Hepatocyte (in vitro differentiated cells): ENCODE measurements around the gene MBD5.

Experiments
- EZH2 ChIP-seq: fragments of 200-600 bp; sonication (generic); IDR thresholded peaks from 2 replicates; pipeline ENCODE4 v1.6.1; 2016; ENCODE audit warnings: antibody characterized with exemption, mild to moderate bottlenecking, borderline replicate concordance
- TF ChIP-seq, protein P1 (sequence below): fragments of 200-600 bp; sonication (generic); IDR thresholded peaks from 2 replicates; pipeline ENCODE4 v1.5.1; 2016; ENCODE audit warnings: antibody characterized with exemption, mild to moderate bottlenecking; ENCODE audit not compliant: poor library complexity

DNA sequence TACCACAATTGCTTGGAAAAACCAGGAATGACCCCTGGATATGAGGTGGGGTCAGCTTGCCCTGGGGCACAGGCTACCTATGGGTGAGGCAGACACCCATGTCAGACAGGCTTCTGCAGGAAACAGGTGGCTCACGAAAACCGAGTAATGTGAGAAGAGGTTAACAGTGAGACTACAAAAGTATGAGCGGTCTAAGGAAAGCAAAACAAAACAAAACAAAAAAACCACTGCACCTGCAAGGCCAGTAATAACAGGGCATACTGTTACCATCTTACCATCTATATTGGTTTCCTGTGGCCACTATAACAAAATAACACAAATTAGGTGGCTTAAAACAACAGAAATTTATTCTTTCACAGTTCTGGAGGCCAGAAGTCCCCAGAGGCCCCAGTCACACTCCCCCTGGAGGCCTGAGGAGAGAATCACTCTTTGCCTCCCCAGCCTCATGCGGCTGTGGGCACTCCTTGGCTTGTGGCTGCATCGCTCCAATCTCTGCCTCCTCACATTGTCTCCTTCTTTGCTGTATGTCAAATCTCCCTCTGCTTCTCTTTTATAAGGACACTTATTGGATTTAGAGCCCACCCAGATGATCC is 537.0 kb downstream of the MBD5 start:
- no peak for TF ChIP-seq EZH2
- TF ChIP-seq, protein P1, sequence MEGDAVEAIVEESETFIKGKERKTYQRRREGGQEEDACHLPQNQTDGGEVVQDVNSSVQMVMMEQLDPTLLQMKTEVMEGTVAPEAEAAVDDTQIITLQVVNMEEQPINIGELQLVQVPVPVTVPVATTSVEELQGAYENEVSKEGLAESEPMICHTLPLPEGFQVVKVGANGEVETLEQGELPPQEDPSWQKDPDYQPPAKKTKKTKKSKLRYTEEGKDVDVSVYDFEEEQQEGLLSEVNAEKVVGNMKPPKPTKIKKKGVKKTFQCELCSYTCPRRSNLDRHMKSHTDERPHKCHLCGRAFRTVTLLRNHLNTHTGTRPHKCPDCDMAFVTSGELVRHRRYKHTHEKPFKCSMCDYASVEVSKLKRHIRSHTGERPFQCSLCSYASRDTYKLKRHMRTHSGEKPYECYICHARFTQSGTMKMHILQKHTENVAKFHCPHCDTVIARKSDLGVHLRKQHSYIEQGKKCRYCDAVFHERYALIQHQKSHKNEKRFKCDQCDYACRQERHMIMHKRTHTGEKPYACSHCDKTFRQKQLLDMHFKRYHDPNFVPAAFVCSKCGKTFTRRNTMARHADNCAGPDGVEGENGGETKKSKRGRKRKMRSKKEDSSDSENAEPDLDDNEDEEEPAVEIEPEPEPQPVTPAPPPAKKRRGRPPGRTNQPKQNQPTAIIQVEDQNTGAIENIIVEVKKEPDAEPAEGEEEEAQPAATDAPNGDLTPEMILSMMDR: no peak
